Prostate gland (tissue), 2 donors: Measurements from ENCODE around the gene PDHB.

Experiments
- CTCF ChIP-seq, 4 experiments: fragments of 200-600 bp in 2 of 4; fragments of 450-650 bp in 2 of 4; sonication (generic) in 2 of 4; IDR thresholded peaks; 1 replicate in 3 of 4; 2 replicates in 1 of 4; pipeline ENCODE4 v1.5.1; 2016 to 2019; ENCODE audit warnings: antibody characterized with exemption in 4 of 4, mild to moderate bottlenecking in 2 of 4, moderate library complexity in 2 of 4
- POLR2A ChIP-seq: fragments of 450-650 bp; IDR thresholded peaks from one replicate; pipeline ENCODE4 v1.6.1; 2016; ENCODE audit warnings: antibody characterized with exemption, mild to moderate bottlenecking
- POLR2AphosphoS5 ChIP-seq: sonication (generic); formaldehyde crosslinking; IDR thresholded peaks from one replicate; pipeline ENCODE4 v1.6.1; 2017; ENCODE audit warnings: antibody characterized with exemption

- TF ChIP-seq CTCF (IDR thresholded peaks at IDR 0.05) (no peak), POLR2A (no peak), POLR2AphosphoS5 (no peak)
Measured at GRCh38 chr3:58416191-58416590, 17.4 kb downstream of the PDHB start.
